SH-SY5Y (cell line): ENCODE measurements around the gene FGD4.

Experiments
- GATA2 ChIP-seq: IDR thresholded peaks from 2 replicates; pipeline ENCODE4 v1.6.1; 2011; ENCODE audit warnings: mild to moderate bottlenecking, low read depth, low read length
- GATA3 ChIP-seq: IDR thresholded peaks from 2 replicates; pipeline ENCODE4 v1.6.1; 2011; ENCODE audit warnings: low read depth, mild to moderate bottlenecking, low read length, moderate library complexity

DNA sequence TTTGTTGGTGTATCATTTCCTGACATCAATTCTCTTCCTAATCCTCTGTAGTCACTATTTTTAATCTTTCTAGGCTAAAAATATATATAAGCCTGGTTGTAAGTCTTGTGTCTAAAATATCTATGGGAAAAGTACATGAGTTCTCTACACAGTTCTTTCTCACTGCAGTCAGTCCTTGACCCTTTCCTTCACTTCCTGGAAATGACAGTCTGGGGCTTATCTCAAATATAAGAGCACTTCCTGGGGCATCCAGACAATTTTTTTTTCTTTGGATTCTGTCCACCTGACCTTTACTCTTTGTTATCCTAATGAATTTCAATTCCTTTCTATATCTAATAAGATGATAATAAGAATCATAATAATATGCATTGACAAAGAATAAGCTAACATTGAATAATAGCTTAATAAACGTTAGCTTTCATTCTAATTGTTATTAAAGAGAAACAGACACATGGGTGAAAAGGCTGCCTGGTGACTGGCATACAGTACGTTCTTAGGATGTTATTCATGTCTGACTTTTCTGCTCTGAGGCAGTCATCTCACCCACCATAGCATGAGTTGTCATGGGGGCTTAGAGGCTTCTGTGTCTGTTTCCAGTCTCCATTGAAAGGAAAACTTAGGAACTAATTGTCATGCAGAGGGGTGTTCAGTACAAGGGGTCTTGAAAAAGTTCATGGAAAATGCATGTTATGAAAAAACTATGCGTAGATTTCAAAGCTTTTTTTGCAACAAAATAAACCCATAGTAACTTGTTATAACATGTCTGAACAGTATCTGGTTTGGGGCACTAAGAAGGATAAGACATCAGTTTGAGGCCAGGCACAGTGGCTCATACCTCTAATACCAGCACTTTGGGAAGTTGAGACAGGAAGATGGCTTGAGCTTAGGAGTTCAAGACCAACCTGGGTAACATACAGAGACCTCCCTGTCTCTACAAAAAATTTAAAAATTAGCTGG lies 213.6 kb downstream of the FGD4 start:
- TF ChIP-seq GATA3 (no peak), GATA2 (no peak)
